GM19025 (cell line): ENCODE measurements around the gene KRTAP10-4.
"Not testable (repeated sequence)": the region's sequence is repeated elsewhere in the genome, so short reads cannot be mapped to it uniquely, and the experiment has no call there.

Experiments
- ATAC-seq: cut with Tn5 transposase; IDR thresholded peaks from one replicate; pipeline ENCODE4 v1.9.1; 2021; ENCODE audit warnings: mild to moderate bottlenecking, low read depth, moderate library complexity; ENCODE audit not compliant: unreplicated experiment

Gene KRTAP10-4, protein sequence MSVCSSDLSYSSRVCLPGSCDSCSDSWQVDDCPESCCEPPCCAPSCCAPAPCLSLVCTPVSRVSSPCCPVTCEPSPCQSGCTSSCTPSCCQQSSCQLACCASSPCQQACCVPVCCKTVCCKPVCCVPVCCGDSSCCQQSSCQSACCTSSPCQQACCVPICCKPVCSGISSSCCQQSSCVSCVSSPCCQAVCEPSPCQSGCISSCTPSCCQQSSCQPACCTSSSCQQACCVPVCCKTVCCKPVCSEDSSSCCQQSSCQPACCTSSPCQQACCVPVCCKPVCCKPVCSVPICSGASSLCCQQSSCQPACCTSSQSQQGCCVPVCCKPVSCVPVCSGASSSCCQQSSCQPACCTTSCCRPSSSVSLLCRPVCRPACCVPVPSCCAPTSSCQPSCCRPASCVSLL

GRCh38 chr21:44573630-44574456, at the start of gene KRTAP10-4:
Gene KRTAP10-4 (plus strand): TSS chr21:44573729. CDS start chr21:44573759, 30 bp downstream.
- ATAC-seq: not testable (repeated sequence)

DNA sequence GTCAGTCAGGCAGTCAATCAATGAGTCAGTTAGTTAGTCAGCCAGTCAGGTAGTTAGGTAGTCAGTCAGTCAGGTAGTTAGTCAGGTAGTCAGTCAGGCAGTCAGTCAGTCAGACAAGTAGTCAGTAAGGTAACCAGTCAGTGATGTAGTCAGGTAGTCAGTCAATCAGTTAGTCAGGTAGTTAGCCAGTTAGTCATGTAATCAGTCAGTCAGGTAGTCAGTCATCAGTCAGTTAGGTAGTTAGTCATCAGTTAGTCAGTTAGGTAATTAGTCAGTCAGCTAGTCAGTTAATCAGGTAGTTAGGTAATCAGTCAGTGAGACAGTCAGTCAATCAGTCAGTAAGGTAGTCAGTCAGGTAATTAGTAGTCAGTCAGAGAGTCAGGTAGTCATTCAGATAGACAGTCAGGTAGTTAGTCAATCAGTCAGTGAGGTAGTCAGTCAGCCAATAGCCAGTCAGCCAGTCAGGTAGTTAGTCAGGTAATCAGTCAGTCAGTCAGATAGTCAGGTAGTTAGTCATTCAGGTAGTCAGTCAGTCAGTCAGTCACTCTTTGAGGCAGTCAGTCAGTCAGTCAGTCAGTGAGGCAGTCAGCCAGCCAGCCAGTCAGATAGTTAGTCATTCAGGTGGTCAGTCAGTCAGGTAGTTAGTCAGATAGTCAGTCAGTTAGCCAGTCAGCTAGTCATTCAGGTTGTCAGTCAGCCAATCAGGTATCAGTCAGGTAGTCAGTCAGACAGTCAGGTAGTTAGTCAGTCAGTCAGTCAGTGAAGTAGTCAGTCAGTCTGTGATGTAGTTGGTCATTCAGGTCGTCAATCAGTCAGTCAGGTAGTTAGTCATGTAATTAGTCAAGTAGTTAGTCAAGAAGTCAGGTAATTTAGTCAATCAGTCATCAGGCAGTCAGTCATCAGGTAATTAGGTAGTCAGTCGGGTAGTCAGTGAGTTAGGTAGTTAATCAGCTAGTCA, 48.8 kb upstream of the KRTAP10-4 start:
- ATAC-seq: no peak

GRCh38 chr21:44525391-44526095, 48.0 kb upstream of the KRTAP10-4 start:
- no peak for ATAC-seq

DNA sequence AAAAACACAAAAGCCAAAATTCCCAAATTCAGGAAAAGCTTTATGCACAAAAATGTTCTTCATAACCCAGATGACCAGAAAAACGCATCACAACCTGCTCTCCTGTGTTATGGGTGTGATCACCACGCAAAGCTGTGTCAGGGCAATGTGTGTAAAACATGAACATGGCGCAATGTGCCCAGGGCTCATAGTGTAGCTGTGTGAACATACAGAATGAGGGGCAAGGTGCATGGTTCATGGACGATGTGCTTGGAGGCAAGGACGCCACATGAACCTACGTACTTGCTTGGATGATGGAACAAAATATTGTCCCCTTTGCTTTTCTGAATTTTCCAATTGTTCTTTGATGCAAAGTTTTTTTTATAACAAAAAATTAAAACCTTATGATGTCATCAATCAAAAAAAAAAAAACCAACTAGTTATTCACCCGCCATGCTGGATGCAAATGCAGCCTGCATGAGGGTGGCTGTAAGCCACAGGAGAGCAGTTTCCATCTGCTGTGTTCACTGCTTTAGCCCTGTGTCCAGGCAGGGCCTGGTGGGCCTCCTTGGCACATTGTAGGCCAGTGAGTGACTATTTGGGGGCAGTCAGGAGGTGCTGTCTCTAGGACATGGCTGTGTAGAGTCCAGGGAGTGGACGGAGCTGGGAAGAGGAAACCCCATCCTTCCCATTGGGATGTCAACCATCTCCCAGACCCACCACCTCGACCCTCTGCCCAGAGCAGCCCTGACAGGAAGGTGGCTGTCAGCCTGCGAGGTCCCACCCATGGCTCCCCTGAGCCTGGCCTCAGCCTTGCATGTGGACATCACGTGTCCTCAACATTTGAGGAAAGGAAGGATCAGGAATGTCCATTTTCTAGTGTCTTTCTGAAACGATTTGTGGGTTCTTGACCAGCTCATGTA, 47.2 kb upstream of the KRTAP10-4 start:
- ATAC-seq: no peak

DNA sequence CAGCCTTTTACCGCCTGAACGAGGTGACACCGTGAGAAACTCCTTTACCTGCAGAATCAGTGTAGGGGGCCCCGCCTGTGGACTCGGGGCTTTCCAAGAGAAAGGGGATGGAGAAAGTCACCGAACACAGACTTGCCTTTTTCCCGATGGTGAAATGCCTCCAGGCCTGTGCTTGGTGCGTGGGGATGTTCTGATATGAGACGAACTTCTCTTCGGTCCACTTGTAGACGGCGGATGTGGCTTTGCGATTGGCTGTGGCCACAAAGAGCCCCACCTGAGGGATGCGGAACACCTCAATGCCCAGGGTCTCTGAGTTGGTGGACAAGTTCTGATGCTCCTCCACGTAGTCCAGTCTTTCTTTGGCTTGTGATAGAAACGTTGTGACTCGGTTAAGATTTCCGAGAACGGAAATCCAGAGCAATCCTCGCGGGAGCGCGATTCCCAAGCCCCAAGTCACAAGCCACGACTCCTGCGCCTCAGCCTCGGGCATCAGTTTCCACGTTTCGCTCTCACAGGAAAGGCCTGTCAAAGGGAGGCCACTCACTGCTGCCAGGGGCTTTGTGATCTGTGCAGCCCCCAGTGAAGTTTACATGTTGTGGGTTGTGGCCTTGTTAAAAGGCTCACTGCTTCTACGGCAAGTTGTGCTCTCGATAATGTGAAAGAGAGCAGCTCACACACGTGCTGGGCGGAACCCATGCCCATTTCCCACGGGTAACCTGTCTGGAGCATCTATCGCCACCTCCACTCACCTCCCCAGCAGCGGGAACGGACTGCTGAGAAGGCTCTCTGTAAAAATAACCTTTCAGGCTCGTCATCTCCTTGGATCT, 46.2 kb upstream of the KRTAP10-4 start:
- ATAC-seq: no peak

GRCh38 chr21:44527983-44528633, 45.4 kb upstream of the KRTAP10-4 start:
- ATAC-seq: no peak

DNA sequence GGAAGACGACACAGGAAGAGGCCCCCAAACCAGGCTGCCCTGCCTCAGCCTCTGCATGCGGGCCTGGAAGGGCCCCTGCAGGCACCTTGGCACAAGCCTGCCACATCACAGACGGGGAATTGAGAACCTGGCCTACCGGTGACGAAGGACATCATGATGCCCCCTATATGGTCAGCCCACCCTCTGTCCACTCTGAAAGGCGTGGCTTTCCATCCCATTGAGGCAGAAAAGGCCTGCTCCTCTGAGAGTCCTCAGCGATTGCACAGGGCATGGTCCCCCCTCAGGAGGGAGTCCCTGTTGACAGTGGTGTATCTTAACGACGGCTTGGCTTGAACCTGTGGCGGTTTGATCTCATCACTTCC, 44.9 kb upstream of the KRTAP10-4 start:
- no peak for ATAC-seq

- no peak for ATAC-seq
Observed at GRCh38 chr21:44529011-44529421, 44.5 kb upstream of the KRTAP10-4 start.

DNA sequence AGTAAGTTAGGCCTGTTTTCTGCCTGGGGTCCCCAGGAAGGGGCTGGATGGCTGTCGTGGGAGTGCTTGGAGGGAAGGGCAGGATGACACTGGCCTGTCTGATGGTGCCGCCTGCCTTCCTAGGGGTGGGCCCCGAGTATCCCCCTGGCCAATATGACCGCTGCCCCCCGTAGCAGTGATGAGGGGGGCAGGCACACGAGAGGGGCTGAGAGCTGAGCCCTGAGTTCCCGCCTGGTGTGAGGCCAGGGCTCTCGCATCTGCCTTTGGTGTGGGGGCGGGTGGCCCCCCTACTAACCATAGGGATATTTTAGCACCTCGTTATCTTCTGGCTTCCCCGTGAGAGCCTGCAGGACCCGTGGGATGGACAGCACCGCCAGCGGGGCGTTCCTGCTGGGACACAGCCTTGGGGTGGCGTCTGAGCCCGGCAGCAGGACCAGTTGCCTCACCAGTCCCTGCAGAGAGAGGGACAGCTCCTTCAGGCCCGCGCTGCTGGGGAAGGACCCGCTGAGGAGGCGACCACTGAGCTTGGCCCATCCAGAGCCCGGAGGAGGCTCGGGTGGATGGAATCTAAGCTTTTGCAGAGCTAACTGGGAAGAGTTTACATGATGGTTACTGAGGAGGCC, 43.9 kb upstream of the KRTAP10-4 start:
- ATAC-seq: no peak

DNA sequence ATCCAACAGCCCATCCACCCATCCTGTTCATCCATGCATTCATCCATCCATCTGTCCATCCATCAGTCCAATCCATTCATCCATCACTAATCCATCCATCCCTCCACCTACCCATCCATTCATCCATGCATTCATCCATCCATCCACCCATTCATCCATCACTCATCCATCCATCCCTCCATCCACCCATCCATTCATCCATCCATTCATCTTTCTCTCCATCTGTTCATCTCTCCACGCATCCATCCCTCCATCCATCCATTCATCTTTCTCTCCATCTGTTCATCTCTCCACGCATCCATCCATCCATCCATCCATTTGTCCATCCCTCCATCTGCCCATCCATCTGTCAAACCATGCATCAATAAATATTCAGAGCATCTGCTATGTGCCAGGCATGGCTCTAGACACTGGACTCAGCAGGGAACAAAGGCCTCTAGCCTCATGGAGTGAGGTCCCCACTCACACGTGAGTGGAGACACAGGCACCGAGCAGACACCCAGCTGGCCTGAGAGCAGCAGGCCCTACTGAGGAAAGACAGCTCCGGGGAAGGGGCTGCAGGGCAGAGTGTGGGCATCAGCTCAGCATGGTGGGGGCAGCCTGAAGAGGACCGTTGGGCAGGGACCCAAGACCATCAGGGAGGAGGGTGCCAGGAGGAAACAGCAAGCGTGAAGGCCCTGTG, 43.2 kb upstream of the KRTAP10-4 start:
- no peak for ATAC-seq

GRCh38 chr21:44530903-44531605, 42.5 kb upstream of the KRTAP10-4 start:
- no peak for ATAC-seq

GRCh38 chr21:44531606-44532564, 41.6 kb upstream of the KRTAP10-4 start:
- ATAC-seq: no peak

- no peak for ATAC-seq
Observed at GRCh38 chr21:44532712-44533111, 40.8 kb upstream of the KRTAP10-4 start.

- no peak for ATAC-seq
Observed at GRCh38 chr21:44533121-44533890, 40.2 kb upstream of the KRTAP10-4 start.
